Smooth muscle cell (in vitro differentiated cells): ENCODE results near the gene SNX33. TPM values are rescaled to one million over a fixed set of nuclear protein-coding genes. Genes with fewer than 3 reads are reported as not detected.

Source experiments
- DNase-seq: peaks from one replicate; lab custom pipeline; 2025; ENCODE audit not compliant: unreplicated experiment; lab: John Stamatoyannopoulos, UW
- H2AFZ ChIP-seq: fragments of 200-600 bp; sonication (generic); 2 replicates; pipeline ENCODE4 v1.6.0; 2016; ENCODE audit warnings: antibody characterized with exemption, low read depth, mild to moderate bottlenecking
- H3F3A ChIP-seq: fragments of 200-600 bp; sonication (generic); 2 replicates; pipeline ENCODE4 v1.6.0; 2017; ENCODE audit warnings: antibody characterized with exemption, low read depth
- H3K27ac ChIP-seq: fragments of 200-600 bp; sonication (generic); 2 replicates; pipeline ENCODE4 v1.5.1; 2016; ENCODE audit warnings: low read depth, mild to moderate bottlenecking
- H3K27me3 ChIP-seq: fragments of 200-600 bp; sonication (generic); 2 replicates; pipeline ENCODE4 v1.6.1; 2016; ENCODE audit warnings: low read depth, mild to moderate bottlenecking
- H3K36me3 ChIP-seq: fragments of 200-600 bp; sonication (generic); 2 replicates; pipeline ENCODE4 v1.5.1; 2016; ENCODE audit warnings: low read depth
- H3K4me1 ChIP-seq: fragments of 200-600 bp; sonication (generic); 2 replicates; pipeline ENCODE4 v1.5.1; 2016; ENCODE audit warnings: low read depth
- H3K4me2 ChIP-seq: fragments of 200-600 bp; sonication (generic); 2 replicates; pipeline ENCODE4 v1.6.0; 2016; ENCODE audit warnings: mild to moderate bottlenecking
- H3K4me3 ChIP-seq: fragments of 200-600 bp; sonication (generic); 2 replicates; pipeline ENCODE4 v1.5.1; 2016; ENCODE audit warnings: mild to moderate bottlenecking
- H3K79me2 ChIP-seq: fragments of 200-600 bp; sonication (generic); 2 replicates; pipeline ENCODE4 v1.6.0; 2016; ENCODE audit warnings: low read depth, mild to moderate bottlenecking
- H3K9ac ChIP-seq: fragments of 200-600 bp; sonication (generic); 2 replicates; pipeline ENCODE4 v1.6.0; 2016; ENCODE audit warnings: low read depth
- H3K9me3 ChIP-seq: fragments of 200-600 bp; sonication (generic); replicated peaks from 2 replicates; pipeline ENCODE4 v1.5.1; 2016; ENCODE audit warnings: low read depth
- H4K20me1 ChIP-seq: fragments of 200-600 bp; sonication (generic); 2 replicates; pipeline ENCODE4 v1.6.0; 2016; ENCODE audit warnings: low read depth
- CTCF ChIP-seq: fragments of 200-600 bp; sonication (generic); IDR thresholded peaks from 2 replicates; pipeline ENCODE4 v1.5.1; 2017; ENCODE audit warnings: borderline replicate concordance, mild to moderate bottlenecking, antibody characterized with exemption; ENCODE audit not compliant: insufficient read depth, poor library complexity, severe bottlenecking
- WGBS: methylation state at CpG from one replicate; pipeline ENCODE4 v1.1.7; 2016; ENCODE audit warnings: low lambda C conversion rate; 5-methylcytosine and 5-hydroxymethylcytosine counted together
- polyA plus RNA-seq: library from polyadenylated mRNA; unstranded; fragments of >200 nt; fragmentation: Nextera tagmentation; extraction: Ambion mirVana; gene quantifications from 2 replicates; pipeline ENCODE4 v1.2.1, GENCODE V29; 2016
- total RNA-seq: library from RNA; depleted of rRNA; stranded (reverse); fragments of >200 nt; gene quantifications from 2 replicates; pipeline ENCODE4 v1.2.3, GENCODE V29; 2014

Gene SNX33
- total and polyA plus RNA-seq, 2 experiments from 2014 or later: 13.6 to 14.2 TPM

GRCh38 chr15:75693501-75694240 is 46.0 kb downstream of the SNX33 start:
- H2AFZ ChIP-seq: no peak overlapping the region
- 42% methylated on average over 14 of the region's 14 CpGs for WGBS
- peak overlapping the region; percentile 91 for H3K27ac ChIP-seq
- H3K27me3 ChIP-seq: no peaks in the 10 kb centered on the region
- no peak overlapping the region for H3K4me3 ChIP-seq
- TF ChIP-seq CTCF: no peak
- no peak for DNase-seq
- H3K79me2 ChIP-seq: no peaks in the 10 kb centered on the region
- peaks cover 28% of the 10 kb centered on the region for H3K4me1 ChIP-seq
- H3K4me2 ChIP-seq: peak overlapping the region; percentile 61
- no peaks in the 10 kb centered on the region for H4K20me1 ChIP-seq
- H3K9ac ChIP-seq: no peak overlapping the region
- H3K36me3 ChIP-seq: no peaks in the 10 kb centered on the region
- H3F3A ChIP-seq: peaks cover 12% of the 10 kb centered on the region
- no peaks in the 10 kb centered on the region for H3K9me3 ChIP-seq

- H3K4me2 ChIP-seq: peak overlapping the region; percentile 66
- no peaks in the 10 kb centered on the region for H3K9me3 ChIP-seq
- WGBS: 15% methylated on average over 20 of the region's 20 CpGs
- H3K4me3 ChIP-seq: no peak overlapping the region
- H3K9ac ChIP-seq: no peak overlapping the region
- H3F3A ChIP-seq: peaks cover 12% of the 10 kb centered on the region
- H3K79me2 ChIP-seq: no peaks in the 10 kb centered on the region
- H3K4me1 ChIP-seq: peaks cover 28% of the 10 kb centered on the region
- peak; percentile 35 for TF ChIP-seq CTCF
- peak; percentile 69 for DNase-seq
- no peaks in the 10 kb centered on the region for H3K27me3 ChIP-seq
- no peak overlapping the region for H2AFZ ChIP-seq
- H3K36me3 ChIP-seq: no peaks in the 10 kb centered on the region
- H3K27ac ChIP-seq: peak overlapping the region; percentile 91
- H4K20me1 ChIP-seq: no peaks in the 10 kb centered on the region
These were observed 46.8 kb downstream of the SNX33 start for GRCh38 chr15:75694241-75695182.

- DNase-seq: no peak
These were observed 47.5 kb downstream of the SNX33 start for GRCh38 chr15:75695220-75695619.

More at GRCh38 chr15:75695220-75695619, 47.5 kb downstream of the SNX33 start:
- Histone ChIP-seq H2AFZ (no peak overlapping the region), H3K4me2 (peak overlapping the region; percentile 66), H3K27ac (peak overlapping the region; percentile 52), H3K9ac (no peak overlapping the region), H3K9me3 (no peaks in the 10 kb centered on the region), H3K27me3 (no peaks in the 10 kb centered on the region), H3K4me3 (no peak overlapping the region), H3K4me1 (peaks cover 28% of the 10 kb centered on the region), H3F3A (peaks cover 12% of the 10 kb centered on the region), H3K36me3 (no peaks in the 10 kb centered on the region), H3K79me2 (no peaks in the 10 kb centered on the region), H4K20me1 (no peaks in the 10 kb centered on the region)
- TF ChIP-seq CTCF: no peak
- 63% methylated on average over 6 of the region's 6 CpGs for WGBS
